ENCODE measurements around the gene BIN2.

- TF ChIP-seq POLR2A (IDR thresholded peaks at IDR 0.05; ENCODE audit: low read depth, low read length) (no peak), CTCF (conservative IDR thresholded peaks at IDR 0.05; ENCODE audit: low read depth, low read length) (no peak), RAD21 (IDR thresholded peaks at IDR 0.05; ENCODE audit: low read length) (no peak), NFE2L2 (IDR thresholded peaks at IDR 0.05; ENCODE audit: low read depth, low read length) (no peak), CHD1 (IDR thresholded peaks at IDR 0.05; ENCODE audit: low read depth, low read length) (no peak), FOS (IDR thresholded peaks at IDR 0.05; ENCODE audit: low read depth, low read length) (no peak), RFX5 (IDR thresholded peaks at IDR 0.05; ENCODE audit: low read depth, low read length) (no peak), BHLHE40 (IDR thresholded peaks at IDR 0.05; ENCODE audit: low read depth, low read length) (no peak), CEBPB (IDR thresholded peaks at IDR 0.05; ENCODE audit: low read depth, low read length) (no peak), MAZ (IDR thresholded peaks at IDR 0.05; ENCODE audit: borderline replicate concordance, low read depth, low read length) (no peak)
- TF ChIP-seq, protein P1, sequence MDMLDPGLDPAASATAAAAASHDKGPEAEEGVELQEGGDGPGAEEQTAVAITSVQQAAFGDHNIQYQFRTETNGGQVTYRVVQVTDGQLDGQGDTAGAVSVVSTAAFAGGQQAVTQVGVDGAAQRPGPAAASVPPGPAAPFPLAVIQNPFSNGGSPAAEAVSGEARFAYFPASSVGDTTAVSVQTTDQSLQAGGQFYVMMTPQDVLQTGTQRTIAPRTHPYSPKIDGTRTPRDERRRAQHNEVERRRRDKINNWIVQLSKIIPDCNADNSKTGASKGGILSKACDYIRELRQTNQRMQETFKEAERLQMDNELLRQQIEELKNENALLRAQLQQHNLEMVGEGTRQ (IDR thresholded peaks at IDR 0.05; ENCODE audit: low read depth, low read length): no peak
- TF ChIP-seq, protein P2, sequence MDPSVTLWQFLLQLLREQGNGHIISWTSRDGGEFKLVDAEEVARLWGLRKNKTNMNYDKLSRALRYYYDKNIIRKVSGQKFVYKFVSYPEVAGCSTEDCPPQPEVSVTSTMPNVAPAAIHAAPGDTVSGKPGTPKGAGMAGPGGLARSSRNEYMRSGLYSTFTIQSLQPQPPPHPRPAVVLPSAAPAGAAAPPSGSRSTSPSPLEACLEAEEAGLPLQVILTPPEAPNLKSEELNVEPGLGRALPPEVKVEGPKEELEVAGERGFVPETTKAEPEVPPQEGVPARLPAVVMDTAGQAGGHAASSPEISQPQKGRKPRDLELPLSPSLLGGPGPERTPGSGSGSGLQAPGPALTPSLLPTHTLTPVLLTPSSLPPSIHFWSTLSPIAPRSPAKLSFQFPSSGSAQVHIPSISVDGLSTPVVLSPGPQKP (IDR thresholded peaks at IDR 0.05; ENCODE audit: borderline replicate concordance, low read depth, low read length): no peak
Measured at GRCh38 chr12:51333536-51333935, 9.6 kb upstream of the BIN2 start.

All from IMR-90 (cell line).